GM12874 (cell line): ENCODE results near the gene LBX1.

ENCODE experiments used
- CTCF ChIP-seq: IDR thresholded peaks from 2 replicates; pipeline ENCODE4 v1.5.1; 2011; ENCODE audit warnings: low read depth, mild to moderate bottlenecking, control low read depth, low read length, moderate library complexity; ENCODE audit not compliant: insufficient read depth

Gene LBX1

GRCh38 chr10:101233443-101233842, 4.2 kb upstream of the LBX1 start:
- TF ChIP-seq CTCF, result no peak

- no peak for TF ChIP-seq CTCF
Measured at GRCh38 chr10:101231912-101232689, 2.8 kb upstream of the LBX1 start.

GRCh38 chr10:101231092-101231491, 1.8 kb upstream of the LBX1 start:
- TF ChIP-seq CTCF, result no peak

- TF ChIP-seq CTCF, result no peak
Measured at GRCh38 chr10:101230183-101230917, 1.1 kb upstream of the LBX1 start.

- TF ChIP-seq CTCF, result no peak
Measured at GRCh38 chr10:101228966-101229265, 347 bp downstream of the LBX1 start.

GRCh38 chr10:101228153-101228965, 904 bp downstream of the LBX1 start:
- no peak for TF ChIP-seq CTCF
